ENCODE data around the gene CLEC16A. TPM values are rescaled to one million over a fixed set of nuclear protein-coding genes. Genes with fewer than 3 reads are reported as not detected.

Gene CLEC16A
- total and polyA plus RNA-seq, 9 of the 15 experiments (the other 6 are each of a cell fraction or from before 2014, with no cell fraction given) = 1.00 to 22.3 (median 10.0) TPM

- TF ChIP-seq ZBTB9 (CRISPR knock-in tag; IDR thresholded peaks at IDR 0.05) (peak; percentile 63; the same call in 1 of the 2 replicates), C11orf30 (IDR thresholded peaks at IDR 0.05; ENCODE audit: low read depth) (no peak), ATF4 (CRISPR knock-in tag; IDR thresholded peaks at IDR 0.05) (peak; percentile 53; the same call in 1 of the 2 replicates), CHD7 (IDR thresholded peaks at IDR 0.05; ENCODE audit: low read depth, low read length) (no peak), SP1 (CRISPR knock-in tag; IDR thresholded peaks at IDR 0.05) (no peak; the same call in 1 of the 2 replicates), IRF9 (tag; IDR thresholded peaks at IDR 0.05) (no peak), ZNF133 (CRISPR knock-in tag; IDR thresholded peaks at IDR 0.05) (no peak), BRF2 (IDR thresholded peaks at IDR 0.05; ENCODE audit: borderline replicate concordance, insufficient read depth, insufficient read length) (no peak), ZNF316 (IDR thresholded peaks at IDR 0.05) (no peak)
These were observed 27.9 kb downstream of the CLEC16A start (continued) for GRCh38 chr16:10972108-10972818.

Measured in K562 (cell line).